Tibial nerve (tissue), 4 donors: ENCODE measurements around the gene MRPL20.

ENCODE experiments used
- EP300 ChIP-seq, 2 donors: sonication (generic); formaldehyde crosslinking; IDR thresholded peaks; one replicate each; pipeline ENCODE4 v1.6.1; 2017; ENCODE audit warnings: antibody characterized with exemption in 2 of 2, mild to moderate bottlenecking in 1 of 2
- POLR2A ChIP-seq, 2 donors: fragments of 450-650 bp; IDR thresholded peaks; one replicate each; pipeline ENCODE4 v1.6.1; 2017; ENCODE audit warnings: antibody characterized with exemption in 2 of 2, mild to moderate bottlenecking in 2 of 2, moderate library complexity in 2 of 2
- TF ChIP-seq, protein P1 (sequence below), 5 experiments: fragments of 200-600 bp in 3 of 5; fragments of 450-650 bp in 2 of 5; sonication (generic) in 3 of 5; IDR thresholded peaks; one replicate each; pipeline ENCODE4 v1.5.1; 2016 to 2019; ENCODE audit warnings: antibody characterized with exemption in 5 of 5, mild to moderate bottlenecking in 3 of 5, moderate library complexity in 2 of 5

- TF ChIP-seq POLR2A (IDR thresholded peaks at IDR 0.05): peak in 1 of 2 donors; percentile 50
- TF ChIP-seq, protein P1, sequence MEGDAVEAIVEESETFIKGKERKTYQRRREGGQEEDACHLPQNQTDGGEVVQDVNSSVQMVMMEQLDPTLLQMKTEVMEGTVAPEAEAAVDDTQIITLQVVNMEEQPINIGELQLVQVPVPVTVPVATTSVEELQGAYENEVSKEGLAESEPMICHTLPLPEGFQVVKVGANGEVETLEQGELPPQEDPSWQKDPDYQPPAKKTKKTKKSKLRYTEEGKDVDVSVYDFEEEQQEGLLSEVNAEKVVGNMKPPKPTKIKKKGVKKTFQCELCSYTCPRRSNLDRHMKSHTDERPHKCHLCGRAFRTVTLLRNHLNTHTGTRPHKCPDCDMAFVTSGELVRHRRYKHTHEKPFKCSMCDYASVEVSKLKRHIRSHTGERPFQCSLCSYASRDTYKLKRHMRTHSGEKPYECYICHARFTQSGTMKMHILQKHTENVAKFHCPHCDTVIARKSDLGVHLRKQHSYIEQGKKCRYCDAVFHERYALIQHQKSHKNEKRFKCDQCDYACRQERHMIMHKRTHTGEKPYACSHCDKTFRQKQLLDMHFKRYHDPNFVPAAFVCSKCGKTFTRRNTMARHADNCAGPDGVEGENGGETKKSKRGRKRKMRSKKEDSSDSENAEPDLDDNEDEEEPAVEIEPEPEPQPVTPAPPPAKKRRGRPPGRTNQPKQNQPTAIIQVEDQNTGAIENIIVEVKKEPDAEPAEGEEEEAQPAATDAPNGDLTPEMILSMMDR (IDR thresholded peaks at IDR 0.05): peak in 3 of 5 experiments; percentile 19 to 75 (median 71)
- TF ChIP-seq EP300 (IDR thresholded peaks at IDR 0.05): peak; percentile 96 to 97
These were observed 32.0 kb downstream of the MRPL20 start, which contains the start of gene AURKAIP1 for GRCh38 chr1:1374929-1375662.
